Measurements from ENCODE around the gene MPND.
A peak's percentile ranks its signal among the peaks of the same experiment; 100 is the strongest.
"Not testable (repeated sequence)": the region's sequence is repeated elsewhere in the genome, so short reads cannot be mapped to it uniquely, and the experiment has no call there.

The MPND gene

DNA sequence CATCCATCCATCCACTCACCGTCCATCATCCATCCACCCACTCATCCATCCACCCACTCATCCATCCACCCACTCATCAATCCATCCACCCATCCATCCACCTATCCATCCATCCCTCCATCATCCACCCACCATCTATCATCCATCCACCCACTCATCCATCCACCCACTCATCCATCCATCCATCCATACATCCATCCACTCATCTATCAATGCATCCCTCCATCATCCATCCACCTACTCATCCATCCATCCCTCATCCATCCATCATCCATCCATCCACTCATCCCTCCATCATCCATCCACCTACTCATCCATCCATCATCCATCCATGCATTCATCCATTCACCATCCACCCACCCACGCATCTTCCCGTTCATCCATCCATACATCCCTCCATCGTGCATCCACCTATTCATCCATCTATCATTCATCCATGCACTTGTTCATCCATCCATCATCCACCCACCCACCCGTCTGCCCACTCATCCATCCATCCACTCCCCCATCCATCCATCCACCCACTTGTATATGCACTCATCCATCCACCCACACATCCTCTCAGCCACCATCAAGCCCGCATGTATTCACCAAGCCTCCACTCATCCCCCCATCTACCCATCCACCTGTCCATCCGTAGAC lies 8.3 kb upstream of the MPND start:
- Histone ChIP-seq H3K36me3 (ENCODE audit: insufficient read depth, low read length) (no peaks in the 10 kb centered on the region), H2AFZ (ENCODE audit: low read length, unreplicated experiment) (no peak overlapping the region), H3K27me3 (ENCODE audit: insufficient read depth, low read length) (no peaks in the 10 kb centered on the region), H3K4me3 (ENCODE audit: low read depth, low read length) (no peak overlapping the region), H3K27ac (ENCODE audit: low read depth, low read length) (no peak overlapping the region), H3K79me2 (ENCODE audit: control insufficient read depth, insufficient read depth, low read length, unreplicated experiment) (no peaks in the 10 kb centered on the region), H3K4me1 (ENCODE audit: control insufficient read depth, insufficient read depth, low read length, unreplicated experiment) (peaks cover 3% of the 10 kb centered on the region)

DNA sequence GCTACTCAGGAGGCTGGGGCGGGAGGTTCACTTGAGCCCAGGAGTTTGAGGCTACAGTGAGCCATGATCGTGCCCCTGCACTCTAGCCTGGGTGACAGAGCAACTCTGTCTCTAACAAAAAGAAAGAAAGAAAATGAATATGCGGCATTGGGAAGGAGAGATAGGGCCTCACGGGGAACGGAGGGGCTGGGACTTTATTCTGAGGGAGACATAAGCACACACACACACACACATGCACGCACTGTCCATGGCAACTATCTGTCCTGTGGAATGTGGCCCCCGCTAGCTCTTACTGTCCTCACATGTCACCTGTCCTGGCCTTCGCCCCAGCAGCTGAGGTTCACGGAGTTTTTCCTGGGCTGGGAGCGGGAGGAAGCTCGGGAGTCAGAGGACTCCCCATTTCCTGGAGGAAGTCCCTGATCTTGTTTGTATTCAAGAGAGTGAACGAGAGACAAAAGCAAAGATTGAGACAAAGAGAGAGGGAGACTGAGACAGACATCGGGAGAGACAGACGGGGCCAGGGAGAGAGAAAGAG lies 5.4 kb upstream of the MPND start:
- Histone ChIP-seq H3K27ac (ENCODE audit: low read depth, low read length) (no peak overlapping the region), H3K4me1 (ENCODE audit: control insufficient read depth, insufficient read depth, low read length, unreplicated experiment) (peaks cover 3% of the 10 kb centered on the region), H3K79me2 (ENCODE audit: control insufficient read depth, insufficient read depth, low read length, unreplicated experiment) (no peaks in the 10 kb centered on the region), H3K4me3 (ENCODE audit: low read depth, low read length) (peak overlapping the region; percentile 72), H3K27me3 (ENCODE audit: insufficient read depth, low read length) (no peaks in the 10 kb centered on the region), H3K36me3 (ENCODE audit: insufficient read depth, low read length) (no peaks in the 10 kb centered on the region), H2AFZ (ENCODE audit: low read length, unreplicated experiment) (peak overlapping the region; percentile 92)

DNA sequence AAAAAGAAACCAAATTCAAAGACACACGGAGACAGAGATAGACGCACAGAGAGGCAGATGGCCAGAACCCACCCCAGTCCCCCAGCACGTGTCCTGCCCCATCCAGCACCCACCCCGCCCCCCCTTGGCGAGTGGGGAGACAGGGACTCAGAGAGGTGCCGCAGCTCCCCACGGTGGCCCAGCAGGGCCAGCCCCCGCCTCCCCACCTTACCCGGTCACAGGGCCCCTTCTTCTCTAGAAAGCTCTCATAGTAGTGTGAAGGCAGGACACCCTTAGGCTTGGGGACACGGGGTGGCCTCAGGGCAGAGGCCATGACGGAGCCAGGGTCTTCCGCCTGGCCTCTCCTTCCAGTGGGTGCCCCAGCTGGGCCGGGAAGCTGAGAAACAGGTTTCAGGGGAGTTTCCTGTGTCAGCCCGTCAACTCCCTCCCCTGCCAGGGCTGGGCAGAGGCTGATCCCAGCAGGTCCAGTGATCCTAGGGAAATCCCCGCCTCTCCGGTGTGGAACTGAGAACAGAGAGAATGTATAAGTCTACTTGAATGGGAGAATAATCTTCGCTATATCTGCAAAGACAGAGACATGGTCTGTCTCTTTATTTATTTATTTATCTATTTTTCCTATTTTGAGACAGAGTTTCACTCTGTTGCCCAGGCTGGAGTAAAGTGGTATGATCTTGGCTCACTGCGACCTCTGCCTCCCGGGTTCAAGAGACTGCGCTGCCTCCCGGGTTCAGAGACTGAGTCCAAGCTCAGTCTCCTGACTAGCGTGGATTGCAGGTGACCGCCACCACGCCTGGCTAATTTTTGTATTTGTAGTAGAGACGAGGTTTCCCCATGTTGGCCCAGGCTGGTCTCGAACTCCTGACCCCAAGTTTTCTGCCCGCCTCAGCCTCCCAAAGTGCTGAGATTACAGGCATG lies 4.7 kb upstream of the MPND start, which contains the start of gene STAP2:
Gene STAP2, minus strand, starts transcription at position 387 of the 915 bp plus-strand sequence. Its CDS starts 74 bp downstream, at position 313.
- Histone ChIP-seq H2AFZ (ENCODE audit: low read length, unreplicated experiment) (peak within 1 kb of the TSS; percentile 92), H3K79me2 (ENCODE audit: control insufficient read depth, insufficient read depth, low read length, unreplicated experiment) (no peaks in the 10 kb centered on the region), H3K27ac (ENCODE audit: low read depth, low read length) (no peak within 1 kb of the TSS), H3K4me3 (ENCODE audit: low read depth, low read length) (peak within 1 kb of the TSS; percentile 72), H3K4me1 (ENCODE audit: control insufficient read depth, insufficient read depth, low read length, unreplicated experiment) (peaks cover 3% of the 10 kb centered on the region), H3K36me3 (ENCODE audit: insufficient read depth, low read length) (no peaks in the 10 kb centered on the region), H3K27me3 (ENCODE audit: insufficient read depth, low read length) (no peaks in the 10 kb centered on the region)

DNA sequence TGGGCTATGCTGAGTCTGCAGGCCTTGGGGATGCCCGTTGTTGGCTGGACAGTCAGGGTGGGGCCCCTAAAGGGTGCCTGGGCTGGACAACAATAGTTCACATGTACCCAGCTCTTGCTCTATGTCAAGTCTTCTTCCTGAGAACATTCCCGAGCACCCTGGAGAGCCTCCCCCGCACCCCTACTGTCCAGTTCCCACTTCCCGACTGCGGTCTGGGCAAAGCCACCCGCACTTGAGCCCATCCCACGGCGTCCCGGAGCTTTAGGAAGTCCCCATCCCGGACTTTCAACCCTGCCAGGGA lies 1.1 kb upstream of the MPND start:
- Histone ChIP-seq H3K27ac (ENCODE audit: low read depth, low read length) (peak overlapping the region; percentile 43; the same call in 1 of the 2 replicates), H3K4me1 (ENCODE audit: control insufficient read depth, insufficient read depth, low read length, unreplicated experiment) (peaks cover 3% of the 10 kb centered on the region), H3K27me3 (ENCODE audit: insufficient read depth, low read length) (no peaks in the 10 kb centered on the region), H3K4me3 (ENCODE audit: low read depth, low read length) (peak overlapping the region; percentile 93), H3K36me3 (ENCODE audit: insufficient read depth, low read length) (no peaks in the 10 kb centered on the region), H2AFZ (ENCODE audit: low read length, unreplicated experiment) (no peak overlapping the region), H3K79me2 (ENCODE audit: control insufficient read depth, insufficient read depth, low read length, unreplicated experiment) (no peaks in the 10 kb centered on the region)

DNA sequence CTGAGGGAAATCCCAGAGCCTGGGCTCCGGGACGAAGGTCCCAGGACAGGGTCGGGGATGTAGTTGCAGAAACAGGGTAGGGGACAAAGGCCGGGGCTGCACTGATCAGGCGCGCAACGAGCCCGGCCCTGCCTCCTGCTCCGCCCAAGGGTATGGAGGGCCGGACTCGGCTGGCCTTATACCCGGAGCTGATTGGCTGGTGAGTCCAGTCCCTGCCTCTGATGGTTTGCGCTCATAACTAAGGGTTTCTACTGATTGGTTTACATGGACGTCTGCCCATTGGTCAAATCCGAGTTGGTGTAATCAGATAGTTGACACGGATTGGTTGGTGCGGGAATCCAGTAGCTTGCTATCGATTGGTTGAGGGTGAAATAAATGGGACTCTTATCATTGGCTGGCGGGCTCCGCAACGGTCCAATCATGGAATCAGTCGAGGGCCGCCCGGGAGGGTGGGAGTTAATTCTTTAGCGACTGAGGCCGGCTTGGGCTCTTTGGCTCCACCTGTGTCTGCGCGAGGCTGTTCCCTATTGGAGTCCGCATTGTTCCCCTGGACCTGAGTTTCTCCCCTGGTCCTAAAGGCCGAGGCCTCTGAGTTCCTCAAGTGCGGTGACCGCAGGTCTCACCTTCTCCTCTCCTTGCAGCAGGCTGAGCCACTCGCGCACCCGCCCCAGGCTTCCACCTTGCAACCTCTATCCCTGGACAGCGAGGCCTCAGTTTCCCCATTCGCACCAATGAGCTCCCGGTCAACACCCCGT lies 570 bp upstream of the MPND start:
- no peaks in the 10 kb centered on the region for H3K79me2 ChIP-seq (ENCODE audit: control insufficient read depth, insufficient read depth, low read length, unreplicated experiment)
- peak overlapping the region; percentile 100 for H2AFZ ChIP-seq (ENCODE audit: low read length, unreplicated experiment)
- no peaks in the 10 kb centered on the region for H3K36me3 ChIP-seq (ENCODE audit: insufficient read depth, low read length)
- peak overlapping the region; percentile 93 for H3K4me3 ChIP-seq (ENCODE audit: low read depth, low read length)
- H3K27ac ChIP-seq (ENCODE audit: low read depth, low read length), result peak overlapping the region; percentile 43
- no peaks in the 10 kb centered on the region for H3K27me3 ChIP-seq (ENCODE audit: insufficient read depth, low read length)
- H3K4me1 ChIP-seq (ENCODE audit: control insufficient read depth, insufficient read depth, low read length, unreplicated experiment), result peaks cover 3% of the 10 kb centered on the region

DNA sequence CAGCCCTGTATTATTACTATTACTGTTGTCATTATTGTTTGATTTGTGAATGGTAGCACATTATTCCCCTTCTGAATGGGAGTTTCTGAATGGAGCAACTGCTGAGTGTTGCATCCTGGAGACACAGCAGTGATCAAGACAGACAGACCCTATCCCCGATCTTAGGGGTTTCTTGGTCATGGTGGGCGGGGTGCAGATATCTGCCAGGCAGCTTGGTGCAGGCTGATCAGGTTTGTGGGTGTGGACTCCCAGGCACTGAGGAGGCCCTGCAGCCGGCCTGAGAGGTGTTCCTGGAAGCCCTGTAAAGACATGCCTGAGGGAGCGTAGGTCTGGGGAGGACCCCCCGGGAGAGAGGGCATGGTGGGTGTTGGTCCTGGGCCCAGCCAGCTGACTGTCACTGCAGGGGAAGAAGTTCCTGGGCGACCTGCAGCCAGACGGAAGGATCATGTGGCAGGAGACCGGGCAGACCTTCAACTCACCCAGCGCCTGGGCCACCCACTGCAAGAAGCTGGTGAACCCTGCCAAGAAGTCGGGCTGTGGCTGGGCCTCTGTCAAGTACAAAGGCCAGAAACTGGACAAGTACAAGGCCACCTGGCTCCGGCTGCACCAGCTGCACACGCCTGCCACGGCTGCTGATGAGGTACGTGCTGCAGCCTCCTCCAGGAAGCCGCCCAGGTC lies 2.1 kb downstream of the MPND start:
- H3K4me1 ChIP-seq (ENCODE audit: control insufficient read depth, insufficient read depth, low read length, unreplicated experiment), result no peaks in the 10 kb centered on the region

DNA sequence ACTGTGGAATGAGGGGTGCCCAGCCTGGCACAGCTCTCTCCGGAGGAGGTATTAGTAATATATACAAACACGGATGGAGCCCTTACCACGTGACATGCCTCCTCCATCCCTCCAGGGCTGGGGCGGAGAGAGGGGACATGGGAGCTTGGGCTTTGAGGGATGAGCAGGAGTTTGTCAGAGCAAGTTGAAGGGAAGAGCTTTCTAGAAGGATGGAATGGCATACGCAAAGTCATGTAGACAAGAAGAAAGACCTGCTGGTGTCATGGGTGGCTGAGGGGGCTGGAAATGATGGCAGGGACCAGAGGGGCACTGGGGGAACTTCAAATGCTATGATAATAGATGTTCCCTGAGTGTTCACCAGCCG lies 2.6 kb downstream of the MPND start:
- no peaks in the 10 kb centered on the region for H3K36me3 ChIP-seq (ENCODE audit: insufficient read depth, low read length)
- no peaks in the 10 kb centered on the region for H3K4me1 ChIP-seq (ENCODE audit: control insufficient read depth, insufficient read depth, low read length, unreplicated experiment)
- no peaks in the 10 kb centered on the region for H3K27me3 ChIP-seq (ENCODE audit: insufficient read depth, low read length)
- no peaks in the 10 kb centered on the region for H3K79me2 ChIP-seq (ENCODE audit: control insufficient read depth, insufficient read depth, low read length, unreplicated experiment)
- H3K4me3 ChIP-seq (ENCODE audit: low read depth, low read length), result no peak overlapping the region
- no peak overlapping the region for H3K27ac ChIP-seq (ENCODE audit: low read depth, low read length)
- no peak overlapping the region for H2AFZ ChIP-seq (ENCODE audit: low read length, unreplicated experiment)

More for the DNA sequence above, 2.1 kb downstream of the MPND start:
- Histone ChIP-seq H3K36me3 (ENCODE audit: insufficient read depth, low read length) (no peaks in the 10 kb centered on the region), H3K27me3 (ENCODE audit: insufficient read depth, low read length) (no peaks in the 10 kb centered on the region), H2AFZ (ENCODE audit: low read length, unreplicated experiment) (no peak overlapping the region), H3K4me3 (ENCODE audit: low read depth, low read length) (no peak overlapping the region), H3K79me2 (ENCODE audit: control insufficient read depth, insufficient read depth, low read length, unreplicated experiment) (no peaks in the 10 kb centered on the region), H3K27ac (ENCODE audit: low read depth, low read length) (no peak overlapping the region)

DNA sequence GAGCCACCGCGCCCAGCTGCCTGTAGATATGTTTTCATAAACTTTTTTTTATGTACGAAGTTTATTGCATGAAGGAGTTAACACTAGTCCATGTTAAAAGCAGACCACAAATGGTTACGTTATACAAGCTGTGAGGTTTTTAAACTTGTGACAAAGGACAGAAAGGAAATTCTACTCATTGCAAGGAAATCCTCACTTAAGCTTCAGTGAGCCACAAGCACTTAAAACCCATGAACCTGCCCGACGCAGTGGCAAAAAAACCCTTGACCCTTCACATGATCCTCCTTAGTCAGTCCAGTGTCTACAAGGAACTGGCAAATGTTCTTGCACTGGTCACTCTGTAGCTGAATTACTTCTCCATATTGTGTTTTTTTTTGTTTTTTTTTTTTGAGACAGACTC lies 4.2 kb downstream of the MPND start:
- Histone ChIP-seq H3K4me1 (ENCODE audit: control insufficient read depth, insufficient read depth, low read length, unreplicated experiment) (no peaks in the 10 kb centered on the region), H3K27me3 (ENCODE audit: insufficient read depth, low read length) (no peaks in the 10 kb centered on the region), H2AFZ (ENCODE audit: low read length, unreplicated experiment) (no peak overlapping the region), H3K4me3 (ENCODE audit: low read depth, low read length) (no peak overlapping the region), H3K27ac (ENCODE audit: low read depth, low read length) (no peak overlapping the region), H3K36me3 (ENCODE audit: insufficient read depth, low read length) (no peaks in the 10 kb centered on the region), H3K79me2 (ENCODE audit: control insufficient read depth, insufficient read depth, low read length, unreplicated experiment) (no peaks in the 10 kb centered on the region)

DNA sequence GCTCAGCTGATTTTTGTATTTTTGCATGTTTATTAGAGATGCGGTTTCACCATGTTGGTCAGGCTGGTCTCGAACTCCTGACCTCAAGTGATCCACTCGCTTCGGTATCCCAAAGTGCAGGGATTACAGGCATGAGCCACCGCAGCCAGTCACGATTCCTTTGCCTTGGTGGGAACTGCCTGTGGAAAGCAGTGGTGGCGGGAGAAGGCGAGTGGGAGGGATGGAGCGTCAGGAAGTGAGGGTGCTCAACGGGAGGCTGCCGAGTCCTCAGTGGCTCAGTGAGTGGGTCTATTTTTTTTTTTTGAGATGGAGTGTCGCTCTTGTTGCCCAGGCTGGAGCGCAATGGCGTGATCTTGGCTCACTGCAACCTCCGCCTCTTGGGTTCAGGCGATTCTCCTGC lies 5.9 kb downstream of the MPND start:
- not testable (repeated sequence) for H3K27ac ChIP-seq (ENCODE audit: low read depth, low read length); H2AFZ ChIP-seq (ENCODE audit: low read length, unreplicated experiment); H3K36me3 ChIP-seq (ENCODE audit: insufficient read depth, low read length); H3K27me3 ChIP-seq (ENCODE audit: insufficient read depth, low read length); H3K4me1 ChIP-seq (ENCODE audit: control insufficient read depth, insufficient read depth, low read length, unreplicated experiment); H3K4me3 ChIP-seq (ENCODE audit: low read depth, low read length); H3K79me2 ChIP-seq (ENCODE audit: control insufficient read depth, insufficient read depth, low read length, unreplicated experiment)

DNA sequence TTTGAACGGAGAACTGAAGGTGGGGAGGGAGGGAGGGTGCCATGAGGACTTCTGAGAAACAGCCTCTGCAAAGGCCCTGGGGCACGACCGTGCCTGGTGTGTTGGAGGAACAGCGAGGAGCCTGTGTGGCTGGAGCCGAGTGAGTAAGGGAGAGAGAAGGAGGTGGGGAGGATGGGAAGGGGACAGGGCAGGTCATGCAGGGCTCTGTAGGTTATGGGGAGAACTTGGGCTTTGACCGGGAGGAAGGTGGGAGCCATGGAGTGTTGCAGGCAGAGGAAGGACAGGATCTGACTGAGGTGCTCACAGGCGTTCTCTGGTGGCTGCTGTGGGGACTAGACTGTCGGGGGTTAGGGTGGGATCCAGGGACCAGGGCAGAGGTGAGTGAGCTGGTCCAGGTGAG lies 6.7 kb downstream of the MPND start:
- Histone ChIP-seq H3K27me3 (ENCODE audit: insufficient read depth, low read length) (no peaks in the 10 kb centered on the region), H3K79me2 (ENCODE audit: control insufficient read depth, insufficient read depth, low read length, unreplicated experiment) (no peaks in the 10 kb centered on the region), H2AFZ (ENCODE audit: low read length, unreplicated experiment) (no peak overlapping the region), H3K36me3 (ENCODE audit: insufficient read depth, low read length) (no peaks in the 10 kb centered on the region), H3K4me3 (ENCODE audit: low read depth, low read length) (no peak overlapping the region), H3K4me1 (ENCODE audit: control insufficient read depth, insufficient read depth, low read length, unreplicated experiment) (no peaks in the 10 kb centered on the region), H3K27ac (ENCODE audit: low read depth, low read length) (no peak overlapping the region)

Measured in ACC112 (cell line).